Right ventricle myocardium inferior (tissue), 1 donor: ENCODE measurements around the gene CHST11. TPM values are rescaled to one million over a fixed set of nuclear protein-coding genes. Genes with fewer than 3 reads are reported as not detected.

Experiments
- ATAC-seq: fragments of 200-7000 bp; cut with Tn5 transposase; one replicate; pipeline ENCODE4 v1.9.1; 2020; ENCODE audit warnings: mild to moderate bottlenecking, moderate library complexity
- DNase-seq: peaks from one replicate; pipeline ENCODE4 v3.0.0; 2021; ENCODE audit errors: missing footprints
- intact Hi-C: fragments of 100-400 bp; cut with DNase I; formaldehyde crosslinking; loops from one replicate; pipeline ENCODE4 v1.11.0; 2022
- total RNA-seq: library from RNA; stranded (reverse); fragmentation: NEBNext Ultra II Directional; extraction: Animal tissue kit (Norgen Biotek cat#: 25700); gene quantifications from one replicate; pipeline ENCODE4 v1.2.1, GENCODE V29; 2021
- donor health status: DM: no; HTN: yes; CAD: no; lungs with severe emphysema.

CHST11 gene
- total RNA-seq, 1 donor from 2014 or later, result 3.7 TPM

- intact Hi-C loops, result no loop called here
- no peak for ATAC-seq
- no peak for DNase-seq
These were observed 295.3 kb downstream of the CHST11 start for GRCh38 chr12:104752016-104752415.

DNA sequence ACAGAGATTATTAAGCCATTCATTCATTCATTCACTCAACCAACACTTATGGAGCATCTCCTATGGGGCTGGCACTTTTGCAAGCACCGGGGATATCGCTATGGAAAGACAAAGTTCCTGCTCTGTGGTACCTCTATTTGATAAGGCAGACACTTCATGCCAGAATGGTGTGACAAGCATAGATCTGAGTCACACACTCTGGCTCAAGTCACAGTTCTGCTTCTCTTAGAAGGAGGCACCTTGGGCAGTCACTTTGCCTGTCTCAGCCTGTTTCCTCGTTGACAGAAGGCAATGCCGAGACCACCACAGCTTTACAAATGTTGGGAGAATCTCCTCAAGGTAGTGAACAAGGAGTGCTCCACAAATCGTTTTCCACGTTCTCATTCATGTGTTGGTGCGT is 296.1 kb downstream of the CHST11 start:
- DNase-seq (no peak), ATAC-seq (no peak)
- intact Hi-C loops, result no loop called here

GRCh38 chr12:104756901-104757300 is 300.2 kb downstream of the CHST11 start:
- intact Hi-C loops, result no loop called here
- DNase-seq, result no peak
- ATAC-seq, result no peak

- DNase-seq, result no peak
- intact Hi-C loops, result no loop called here
- ATAC-seq, result no peak
These were observed 302.0 kb downstream of the CHST11 start for GRCh38 chr12:104758771-104759170.

GRCh38 chr12:104761091-104761490 is 304.3 kb downstream of the CHST11 start:
- DNase-seq, result no peak
- no peak for ATAC-seq
- intact Hi-C loops, result no loop called here

DNA sequence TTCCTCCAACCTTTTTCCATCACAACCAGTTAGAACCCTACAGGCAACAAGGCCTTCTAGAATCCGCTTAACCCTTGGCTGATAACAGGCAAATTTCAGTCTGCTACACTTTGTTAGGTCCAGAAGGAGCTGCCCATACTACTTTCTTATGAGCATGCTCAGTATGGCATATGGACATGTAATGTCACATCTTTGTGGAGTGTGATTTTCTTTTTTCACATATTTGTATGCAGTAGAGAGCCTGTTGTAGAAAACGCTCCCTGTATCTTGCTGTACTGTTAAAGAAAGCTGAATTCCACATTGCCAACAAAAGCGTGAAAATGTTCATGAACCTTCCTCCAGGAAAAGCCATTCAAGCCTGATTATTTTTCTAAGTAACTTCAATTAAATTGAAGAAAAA is 304.9 kb downstream of the CHST11 start:
- no peak for DNase-seq
- intact Hi-C loops, result no loop called here
- no peak for ATAC-seq

GRCh38 chr12:104763168-104763805 is 306.5 kb downstream of the CHST11 start:
- DNase-seq (no peak), ATAC-seq (no peak)
- intact Hi-C loops, result no loop called here

- ATAC-seq (no peak), DNase-seq (no peak)
- intact Hi-C loops, result no loop called here
These were observed 307.7 kb downstream of the CHST11 start for GRCh38 chr12:104764225-104765091.

- DNase-seq, result no peak
- intact Hi-C loops, result no loop called here
- ATAC-seq, result no peak
These were observed 310.5 kb downstream of the CHST11 start for GRCh38 chr12:104767261-104767660.

- no peak for ATAC-seq
- no peak for DNase-seq
- intact Hi-C loops, result no loop called here
These were observed 311.3 kb downstream of the CHST11 start for GRCh38 chr12:104768033-104768432.

GRCh38 chr12:104769144-104769561 is 312.4 kb downstream of the CHST11 start:
- DNase-seq (no peak), ATAC-seq (no peak)
- intact Hi-C loops, result no loop called here

DNA sequence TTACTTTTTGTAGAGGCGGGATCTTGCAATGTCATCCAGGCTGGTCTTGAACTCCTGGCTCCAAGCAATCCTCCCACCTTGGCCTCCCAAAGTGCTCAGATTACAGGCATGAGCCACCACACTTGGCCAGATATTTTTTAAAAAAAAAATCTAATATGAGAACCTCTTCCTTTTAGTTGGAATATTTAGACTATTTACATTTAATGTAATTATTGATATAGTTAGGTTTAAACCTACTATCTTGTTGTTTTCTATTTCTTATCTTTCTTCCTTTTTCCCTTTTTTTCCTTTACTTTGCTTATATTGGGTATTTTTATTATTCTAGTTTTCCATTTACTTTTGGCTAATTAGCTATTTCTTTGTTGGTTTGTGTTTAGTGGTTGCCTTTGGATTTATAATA is 315.6 kb downstream of the CHST11 start:
- intact Hi-C loops, result no loop called here
- DNase-seq (no peak), ATAC-seq (no peak)

DNA sequence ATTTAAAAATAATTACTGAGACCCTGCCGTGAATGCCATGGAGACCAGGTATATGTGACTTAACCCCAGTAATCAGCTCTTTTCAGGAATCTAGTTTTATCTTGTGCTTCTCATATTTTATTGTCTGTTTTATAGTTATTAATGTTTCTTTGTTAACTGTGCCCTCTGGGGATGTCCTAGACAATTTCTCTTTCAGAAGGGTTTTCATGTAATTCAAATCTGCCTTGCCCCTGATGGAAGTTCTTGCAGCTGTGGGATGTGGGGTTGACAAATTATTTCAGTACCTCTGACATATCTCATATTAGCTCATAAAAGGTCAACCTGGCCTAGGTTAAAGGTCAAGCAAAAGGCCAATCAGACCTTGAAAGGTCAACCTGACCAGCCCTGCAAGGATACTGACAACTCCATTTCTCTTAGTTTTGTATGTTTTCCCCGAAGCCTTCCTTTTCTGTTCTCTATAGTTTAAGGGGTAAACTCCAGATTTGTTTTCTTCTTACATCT is 319.0 kb downstream of the CHST11 start:
- intact Hi-C loops, result no loop called here
- no peak for ATAC-seq
- DNase-seq, result no peak

GRCh38 chr12:104779134-104779533 is 322.4 kb downstream of the CHST11 start:
- intact Hi-C loops, result no loop called here
- DNase-seq, result no peak
- no peak for ATAC-seq

- DNase-seq (no peak), ATAC-seq (no peak)
- intact Hi-C loops, result no loop called here
These were observed 325.5 kb downstream of the CHST11 start for GRCh38 chr12:104782296-104782695.

DNA sequence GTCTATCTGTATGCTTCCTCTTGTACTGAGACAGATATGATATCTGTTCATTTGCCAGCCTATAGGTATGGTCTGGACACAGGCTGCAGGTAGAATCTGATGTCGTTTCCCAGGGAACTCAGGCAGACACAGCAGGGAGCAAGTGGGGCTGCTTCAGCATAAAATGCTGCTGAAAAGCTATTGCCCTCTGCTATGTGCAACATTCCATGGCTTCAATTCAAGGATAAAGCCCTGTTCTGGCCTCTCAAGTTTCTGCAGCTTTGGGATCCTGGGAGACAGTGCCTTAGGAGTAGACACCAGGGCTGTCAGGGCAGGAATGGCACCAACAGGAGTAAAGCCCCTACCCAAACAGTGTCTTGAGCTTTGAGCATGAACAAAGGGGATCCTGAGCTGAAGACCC is 327.8 kb downstream of the CHST11 start:
- ATAC-seq (no peak), DNase-seq (no peak)
- intact Hi-C loops, result no loop called here

DNA sequence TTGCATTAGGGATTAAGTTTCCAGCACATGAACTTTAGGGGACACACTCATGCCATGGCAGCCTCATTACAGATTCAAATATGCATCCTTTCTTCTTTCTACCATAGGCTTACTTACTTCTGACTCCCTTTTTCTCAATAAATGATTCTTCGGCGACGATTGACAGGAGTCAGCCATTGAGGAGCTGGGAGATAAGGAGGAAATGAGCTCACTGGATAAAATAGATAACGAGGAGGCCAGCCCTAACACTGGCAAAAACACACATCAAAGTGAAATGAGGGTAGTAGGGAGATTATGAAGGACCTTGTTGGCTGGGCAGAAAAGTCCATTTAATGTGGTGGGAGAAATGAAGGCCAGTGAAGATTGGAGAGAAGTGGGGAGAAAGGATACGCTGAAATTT is 329.1 kb downstream of the CHST11 start:
- DNase-seq, result no peak
- intact Hi-C loops, result no loop called here
- ATAC-seq, result no peak

DNA sequence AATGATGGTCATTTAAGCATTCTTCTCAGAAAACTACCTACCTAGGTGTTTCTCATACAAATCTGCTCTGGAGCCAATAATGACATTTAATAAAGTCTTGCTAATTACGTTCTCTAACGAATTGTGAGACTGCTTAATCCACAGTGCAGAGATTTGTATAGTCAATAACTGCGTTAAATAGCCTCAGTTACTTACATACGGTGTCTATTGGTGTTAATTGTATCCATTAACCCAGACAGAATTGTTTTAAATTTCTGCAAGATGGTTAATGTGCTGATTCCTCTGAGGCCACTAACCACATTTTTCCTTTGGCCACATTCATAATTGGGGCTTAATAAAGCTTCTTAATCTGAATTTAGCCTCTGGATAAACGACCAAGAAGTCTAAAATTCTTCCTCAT is 329.6 kb downstream of the CHST11 start:
- DNase-seq (no peak), ATAC-seq (no peak)
- intact Hi-C loops, result no loop called here

GRCh38 chr12:104788840-104789271 is 332.1 kb downstream of the CHST11 start:
- no peak for DNase-seq
- ATAC-seq, result no peak
- intact Hi-C loops, result no loop called here
